ENCODE data around the gene PDS5A. TPM values are rescaled to one million over a fixed set of nuclear protein-coding genes. Genes with fewer than 3 reads are reported as not detected.
"Not testable (repeated sequence)": the region's sequence is repeated elsewhere in the genome, so short reads cannot be mapped to it uniquely, and the experiment has no call there.

PDS5A gene
- total RNA-seq, 1 experiment from 2014 or later = 86.4 TPM

DNA sequence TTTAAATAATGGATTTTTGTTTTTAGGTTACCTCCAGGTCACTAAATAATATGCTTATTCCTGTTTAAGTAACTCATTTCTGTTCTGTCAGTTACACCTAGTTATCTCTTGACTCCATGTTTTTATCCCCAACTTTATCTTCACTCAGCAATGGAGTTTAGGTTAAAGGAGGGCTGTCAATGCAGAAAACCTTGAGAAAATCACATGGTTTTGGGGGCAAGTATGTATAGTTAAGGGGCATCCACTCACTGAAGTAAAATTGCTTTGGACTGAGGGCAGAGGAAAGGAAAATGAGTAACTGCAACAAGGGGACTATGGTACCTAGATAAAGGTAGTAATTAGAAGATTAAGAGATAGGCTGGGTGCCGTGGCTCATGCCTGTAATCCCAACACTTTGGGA is 192.6 kb downstream of the PDS5A start:
- Histone ChIP-seq H3K36me3 (ENCODE audit: low read depth) (no peaks in the 10 kb centered on the region), H3K79me2 (ENCODE audit: low read depth) (no peaks in the 10 kb centered on the region), H3K4me1 (replicated peaks; ENCODE audit: insufficient read depth) (no peaks in the 10 kb centered on the region), H3K4me3 (no peak overlapping the region), H2AFZ (no peak overlapping the region), H3K27ac (no peak overlapping the region), H3K27me3 (ENCODE audit: insufficient read depth, low read depth) (no peaks in the 10 kb centered on the region), H3K9me3 (ENCODE audit: insufficient read depth, low read depth) (no peaks in the 10 kb centered on the region), H4K20me1 (ENCODE audit: insufficient read depth) (no peaks in the 10 kb centered on the region), H3F3A (ENCODE audit: insufficient read depth, low read depth) (peaks cover 6% of the 10 kb centered on the region; the same call in 1 of the 2 replicates), H3K9me2 (ENCODE audit: insufficient read depth) (no peaks in the 10 kb centered on the region), H3K4me2 (no peak overlapping the region)
- DNase-seq = no peak
- intact Hi-C loops (cut with micrococcal nuclease; ENCODE audit: unreplicated experiment) = no loop called here
- CTCF ChIA-PET = no interaction called here
- no peak for TF ChIP-seq CTCF (conservative IDR thresholded peaks at IDR 0.05)
- TF ChIP-seq EZH2 (IDR thresholded peaks at IDR 0.05; ENCODE audit: low read depth) = no peak
- POLR2A ChIA-PET (ENCODE audit: unreplicated experiment) = interaction anchor here (0.7 kb wide), 1 partner anchor 57 kb away, joined by 12 read pairs; no protein-coding TSS in a partner anchor
- BruUV-seq (replicated peaks) = no TSS peak

- H3K79me2 ChIP-seq (ENCODE audit: low read depth); CTCF ChIA-PET; H3K27ac ChIP-seq; H3K4me3 ChIP-seq; H3K36me3 ChIP-seq (ENCODE audit: low read depth); POLR2A ChIA-PET (ENCODE audit: unreplicated experiment); H2AFZ ChIP-seq; DNase-seq; H4K20me1 ChIP-seq (ENCODE audit: insufficient read depth); H3K4me2 ChIP-seq; H3K9me3 ChIP-seq (ENCODE audit: insufficient read depth, low read depth); H3K4me1 ChIP-seq (replicated peaks; ENCODE audit: insufficient read depth); intact Hi-C loops (cut with micrococcal nuclease; ENCODE audit: unreplicated experiment); H3K9me2 ChIP-seq (ENCODE audit: insufficient read depth); H3K27me3 ChIP-seq (ENCODE audit: insufficient read depth, low read depth); BruUV-seq (replicated peaks); H3F3A ChIP-seq (ENCODE audit: insufficient read depth, low read depth): not testable (repeated sequence)
These were observed 195.7 kb downstream of the PDS5A start for GRCh38 chr4:39781988-39782387.

Other genes starting within 250 kb of the PDS5A start
- gene N4BP2, start 78.9 kb upstream of the PDS5A start, total RNA-seq (2021) = 6.5 and 7.8 TPM in 2 replicates
- not detected in 2 replicates for gene RHOH, start 219.1 kb upstream of the PDS5A start, total RNA-seq (2021)

All from PC-9 (cell line).